ENCODE measurements around the gene CPLX1.

DNA sequence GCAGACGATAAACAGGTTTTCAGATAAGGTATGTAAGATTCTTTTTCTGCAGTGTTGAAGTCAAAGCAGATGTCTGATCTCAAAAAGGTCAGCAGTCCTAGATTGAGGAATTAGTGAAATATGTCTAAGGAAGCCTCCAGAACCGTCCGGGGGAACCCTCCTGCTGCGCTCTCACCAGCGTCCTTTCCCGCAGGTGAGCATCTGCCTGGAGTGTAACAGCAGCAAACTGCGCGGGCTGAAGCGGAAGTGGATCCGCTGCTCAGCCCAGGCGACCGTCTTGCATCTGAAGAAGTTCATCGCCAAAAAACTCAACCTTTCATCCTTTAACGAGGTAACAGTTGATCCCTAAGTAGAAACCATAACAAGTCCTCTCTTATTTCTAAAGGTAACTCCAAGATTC lies 64.8 kb downstream of the CPLX1 start:
- TF ChIP-seq, protein P1, sequence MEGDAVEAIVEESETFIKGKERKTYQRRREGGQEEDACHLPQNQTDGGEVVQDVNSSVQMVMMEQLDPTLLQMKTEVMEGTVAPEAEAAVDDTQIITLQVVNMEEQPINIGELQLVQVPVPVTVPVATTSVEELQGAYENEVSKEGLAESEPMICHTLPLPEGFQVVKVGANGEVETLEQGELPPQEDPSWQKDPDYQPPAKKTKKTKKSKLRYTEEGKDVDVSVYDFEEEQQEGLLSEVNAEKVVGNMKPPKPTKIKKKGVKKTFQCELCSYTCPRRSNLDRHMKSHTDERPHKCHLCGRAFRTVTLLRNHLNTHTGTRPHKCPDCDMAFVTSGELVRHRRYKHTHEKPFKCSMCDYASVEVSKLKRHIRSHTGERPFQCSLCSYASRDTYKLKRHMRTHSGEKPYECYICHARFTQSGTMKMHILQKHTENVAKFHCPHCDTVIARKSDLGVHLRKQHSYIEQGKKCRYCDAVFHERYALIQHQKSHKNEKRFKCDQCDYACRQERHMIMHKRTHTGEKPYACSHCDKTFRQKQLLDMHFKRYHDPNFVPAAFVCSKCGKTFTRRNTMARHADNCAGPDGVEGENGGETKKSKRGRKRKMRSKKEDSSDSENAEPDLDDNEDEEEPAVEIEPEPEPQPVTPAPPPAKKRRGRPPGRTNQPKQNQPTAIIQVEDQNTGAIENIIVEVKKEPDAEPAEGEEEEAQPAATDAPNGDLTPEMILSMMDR (optimal IDR thresholded peaks at IDR 0.05 in 1 of 3, IDR thresholded peaks at IDR 0.05 in 1 of 3, conservative IDR thresholded peaks at IDR 0.05 in 1 of 3; ENCODE audit: extremely low read depth in 1 of 3, insufficient read depth in 2 of 3, low read length in 3 of 3), result no peak
- no peak for TF ChIP-seq EZH2 (IDR thresholded peaks at IDR 0.05; ENCODE audit: low read length)

Measured in keratinocyte (primary cell).